ENCODE results near the gene BNIP2.

- no peak for TF ChIP-seq ZNF263 (CRISPR knock-in tag; IDR thresholded peaks at IDR 0.05)
- no peak for TF ChIP-seq ARHGAP35 (CRISPR knock-in tag; IDR thresholded peaks at IDR 0.05; ENCODE audit: borderline replicate concordance)
- no peak for TF ChIP-seq SMAD3 (CRISPR knock-in tag; IDR thresholded peaks at IDR 0.05)
- no peak for TF ChIP-seq ZNF777 (CRISPR knock-in tag; IDR thresholded peaks at IDR 0.05)
- TF ChIP-seq MZF1 (CRISPR knock-in tag; IDR thresholded peaks at IDR 0.05; ENCODE audit: borderline replicate concordance) = no peak
- no peak for TF ChIP-seq ZNF773 (CRISPR knock-in tag; IDR thresholded peaks at IDR 0.05; ENCODE audit: borderline replicate concordance)
- no peak for TF ChIP-seq ZNF468 (CRISPR knock-in tag; IDR thresholded peaks at IDR 0.05)
- TF ChIP-seq EP300 (IDR thresholded peaks at IDR 0.05; ENCODE audit: low read depth in 2 of 2, low read length in 2 of 2) = no peak
- TF ChIP-seq EP300 (CRISPR knock-in tag; IDR thresholded peaks at IDR 0.05; ENCODE audit: borderline replicate concordance) = no peak
- TF ChIP-seq ZNF703 (CRISPR knock-in tag; IDR thresholded peaks at IDR 0.05; ENCODE audit: borderline replicate concordance) = no peak
- TF ChIP-seq ZNF672 (CRISPR knock-in tag; IDR thresholded peaks at IDR 0.05) = no peak
- TF ChIP-seq DNMT3B (CRISPR knock-in tag; conservative IDR thresholded peaks at IDR 0.05) = no peak
- no peak for TF ChIP-seq ESRRA (CRISPR knock-in tag; IDR thresholded peaks at IDR 0.05; ENCODE audit: low read depth)
- TF ChIP-seq NAIF1 (CRISPR knock-in tag; IDR thresholded peaks at IDR 0.05; ENCODE audit: borderline replicate concordance) = no peak
Observed at GRCh38 chr15:59649603-59650002, 39.5 kb downstream of the BNIP2 start.
